IgD-negative memory B cell (primary cell): ENCODE measurements around the gene DPP7. TPM values are rescaled to one million over a fixed set of nuclear protein-coding genes. Genes with fewer than 3 reads are reported as not detected.
A peak's percentile ranks its signal among the peaks of the same experiment; 100 is the strongest.

Experiments used
- H3K27ac Mint-ChIP-seq, 3 donors: one replicate each; pipeline ENCODE4 v1.8.0; 2020 to 2022; ENCODE audit warnings: mild to moderate bottlenecking in 3 of 3, mixed read lengths in 3 of 3, moderate library complexity in 1 of 3
- H3K27me3 Mint-ChIP-seq: one replicate; pipeline ENCODE4 v1.8.0; 2021; ENCODE audit warnings: mixed read lengths
- H3K36me3 Mint-ChIP-seq: one replicate; pipeline ENCODE4 v1.8.0; 2020; ENCODE audit warnings: mild to moderate bottlenecking, mixed read lengths
- H3K4me1 Mint-ChIP-seq, 3 donors: one replicate each; pipeline ENCODE4 v1.8.0; 2020 to 2022; ENCODE audit warnings: mixed read lengths in 3 of 3, mild to moderate bottlenecking in 1 of 3
- H3K4me3 Mint-ChIP-seq, 4 donors: one replicate each; pipeline ENCODE4 v1.8.0; 2020 to 2022; ENCODE audit warnings: mild to moderate bottlenecking in 4 of 4, mixed read lengths in 4 of 4, moderate library complexity in 3 of 4
- H3K9me3 Mint-ChIP-seq, 3 donors: one replicate each; pipeline ENCODE4 v1.8.0; 2020 to 2021; ENCODE audit warnings: mixed read lengths in 3 of 3, mild to moderate bottlenecking in 1 of 3
- polyA plus RNA-seq: library from polyadenylated mRNA; unstranded; fragments of 300-500 nt; fragmentation: Illumina TruSeq; gene quantifications from one replicate; pipeline ENCODE4 v1.2.3, GENCODE V29; 2021

Gene DPP7
- polyA plus RNA-seq, 1 donor from 2014 or later, result 110 TPM

GRCh38 chr9:137152844-137153405 lies 38.4 kb upstream of the DPP7 start:
- Mint-ChIP-seq H3K4me3 (no peak overlapping the region), H3K36me3 (peaks cover under 1% of the 10 kb centered on the region), H3K27ac (no peak overlapping the region), H3K9me3 (no peaks in the 10 kb centered on the region), H3K27me3 (peaks cover 18% of the 10 kb centered on the region), H3K4me1 (peaks cover 0 to 3% (median under 1%) of the 10 kb centered on the region in 3 donors)

GRCh38 chr9:137150617-137151457 lies 36.3 kb upstream of the DPP7 start:
- peak overlapping the region in 1 of 3 donors; percentile 96 for H3K27ac Mint-ChIP-seq
- no peaks in the 10 kb centered on the region for H3K9me3 Mint-ChIP-seq
- no peaks in the 10 kb centered on the region for H3K36me3 Mint-ChIP-seq
- H3K4me3 Mint-ChIP-seq, result peak overlapping the region in 2 of 4 donors; percentile 14 to 65
- H3K27me3 Mint-ChIP-seq, result peaks cover 10% of the 10 kb centered on the region
- no peaks in the 10 kb centered on the region for H3K4me1 Mint-ChIP-seq

- Mint-ChIP-seq H3K4me3 (no peak overlapping the region), H3K36me3 (no peaks in the 10 kb centered on the region), H3K27me3 (peaks cover 7% of the 10 kb centered on the region), H3K9me3 (no peaks in the 10 kb centered on the region), H3K4me1 (no peaks in the 10 kb centered on the region), H3K27ac (peak overlapping the region in 1 of 3 donors; percentile 46)
Measured at GRCh38 chr9:137149942-137150616, 35.5 kb upstream of the DPP7 start.

DNA sequence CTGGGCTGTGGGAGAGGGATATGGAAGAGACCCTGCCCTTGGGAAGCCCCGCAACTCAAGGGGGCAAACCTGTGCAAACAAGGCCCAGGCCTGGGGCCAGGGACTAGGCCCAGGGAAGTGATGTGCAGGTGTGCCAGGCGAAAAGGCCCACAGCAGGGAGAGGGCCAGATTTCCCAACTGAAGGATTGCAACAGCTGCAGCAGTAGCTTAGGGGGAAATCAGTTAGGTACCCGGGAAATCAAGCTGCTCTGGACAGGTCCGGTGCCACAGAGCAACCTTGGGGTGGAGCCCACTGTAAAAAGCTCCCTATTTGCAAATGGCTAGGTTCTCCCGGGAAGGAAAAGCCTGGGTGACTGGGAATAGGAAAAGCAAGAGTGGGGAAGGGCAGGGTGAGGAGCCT lies 34.8 kb upstream of the DPP7 start:
- no peaks in the 10 kb centered on the region for H3K9me3 Mint-ChIP-seq
- H3K27ac Mint-ChIP-seq, result peak overlapping the region in 1 of 3 donors; percentile 35
- peaks cover 7% of the 10 kb centered on the region for H3K27me3 Mint-ChIP-seq
- H3K4me1 Mint-ChIP-seq, result no peaks in the 10 kb centered on the region
- no peaks in the 10 kb centered on the region for H3K36me3 Mint-ChIP-seq
- H3K4me3 Mint-ChIP-seq, result no peak overlapping the region

DNA sequence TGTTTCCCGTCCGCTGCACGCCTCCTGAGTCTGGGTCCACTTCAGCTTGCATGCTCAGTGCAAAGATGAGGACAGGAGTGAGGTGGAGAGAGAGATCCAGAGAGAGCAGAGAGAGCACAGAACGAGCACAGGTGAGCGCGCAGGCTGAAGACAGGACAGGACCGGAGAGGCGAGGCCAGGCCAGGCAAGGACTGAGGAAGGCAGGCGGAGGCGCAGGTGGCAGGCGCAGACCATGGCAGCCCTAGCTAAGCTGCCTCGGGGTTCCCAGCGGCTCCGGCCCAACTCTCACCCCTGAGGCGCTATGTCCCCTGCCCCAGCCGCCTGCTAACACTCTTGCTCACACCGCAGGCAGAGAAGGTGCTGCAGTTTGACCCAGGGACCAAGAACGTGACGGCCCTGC lies 34.1 kb upstream of the DPP7 start:
- Mint-ChIP-seq H3K27me3 (peaks cover 7% of the 10 kb centered on the region), H3K9me3 (no peaks in the 10 kb centered on the region), H3K36me3 (no peaks in the 10 kb centered on the region), H3K4me3 (no peak overlapping the region), H3K27ac (no peak overlapping the region), H3K4me1 (no peaks in the 10 kb centered on the region)

DNA sequence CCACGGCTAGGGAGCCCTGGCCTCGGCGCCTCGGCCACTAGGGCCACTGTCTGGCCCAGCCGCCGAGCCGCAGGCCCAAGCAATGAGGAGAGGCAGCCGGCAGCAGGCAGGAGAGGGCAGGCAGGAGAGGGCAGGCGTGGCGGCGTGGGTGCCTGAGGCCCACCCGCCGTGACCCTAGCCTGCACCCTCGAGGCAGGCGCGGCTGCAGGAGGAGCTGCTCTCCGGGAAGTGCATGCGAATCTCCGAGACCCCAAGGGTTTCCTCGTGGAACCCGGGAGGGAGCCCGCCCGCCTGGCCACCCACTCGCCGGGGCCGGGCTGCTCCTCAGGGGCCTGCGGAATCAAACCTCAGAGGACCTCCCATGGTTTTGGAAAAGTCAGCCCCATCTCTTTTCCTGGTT lies 33.7 kb upstream of the DPP7 start:
- H3K36me3 Mint-ChIP-seq, result no peaks in the 10 kb centered on the region
- H3K27ac Mint-ChIP-seq, result no peak overlapping the region
- no peak overlapping the region for H3K4me3 Mint-ChIP-seq
- H3K4me1 Mint-ChIP-seq, result no peaks in the 10 kb centered on the region
- H3K27me3 Mint-ChIP-seq, result peaks cover 11% of the 10 kb centered on the region
- no peaks in the 10 kb centered on the region for H3K9me3 Mint-ChIP-seq

- H3K4me3 Mint-ChIP-seq, result no peak overlapping the region
- no peaks in the 10 kb centered on the region for H3K4me1 Mint-ChIP-seq
- no peak overlapping the region for H3K27ac Mint-ChIP-seq
- peaks cover 12% of the 10 kb centered on the region for H3K27me3 Mint-ChIP-seq
- no peaks in the 10 kb centered on the region for H3K9me3 Mint-ChIP-seq
- H3K36me3 Mint-ChIP-seq, result no peaks in the 10 kb centered on the region
Measured at GRCh38 chr9:137147793-137148160, 33.2 kb upstream of the DPP7 start.

- Mint-ChIP-seq H3K27ac (peak overlapping the region in 1 of 3 donors; percentile 31), H3K9me3 (no peaks in the 10 kb centered on the region), H3K4me3 (no peak overlapping the region), H3K4me1 (no peaks in the 10 kb centered on the region), H3K27me3 (peaks cover 14% of the 10 kb centered on the region), H3K36me3 (no peaks in the 10 kb centered on the region)
Measured at GRCh38 chr9:137147091-137147792, 32.7 kb upstream of the DPP7 start.

GRCh38 chr9:137146527-137146918 lies 32.0 kb upstream of the DPP7 start:
- Mint-ChIP-seq H3K4me1 (no peaks in the 10 kb centered on the region), H3K9me3 (no peaks in the 10 kb centered on the region)

GRCh38 chr9:137145731-137146526 lies 31.4 kb upstream of the DPP7 start:
- Mint-ChIP-seq H3K27me3 (peaks cover 18% of the 10 kb centered on the region), H3K4me1 (no peaks in the 10 kb centered on the region), H3K4me3 (no peak overlapping the region), H3K9me3 (no peaks in the 10 kb centered on the region), H3K36me3 (no peaks in the 10 kb centered on the region), H3K27ac (no peak overlapping the region)

More at GRCh38 chr9:137146527-137146918, 32.0 kb upstream of the DPP7 start:
- H3K36me3 Mint-ChIP-seq, result no peaks in the 10 kb centered on the region
- H3K4me3 Mint-ChIP-seq, result no peak overlapping the region
- no peak overlapping the region for H3K27ac Mint-ChIP-seq
- peaks cover 16% of the 10 kb centered on the region for H3K27me3 Mint-ChIP-seq

GRCh38 chr9:137143459-137143858 lies 28.9 kb upstream of the DPP7 start:
- peaks cover 0 to 2% (median 2%) of the 10 kb centered on the region in 3 donors for H3K9me3 Mint-ChIP-seq
- peaks cover 28% of the 10 kb centered on the region for H3K27me3 Mint-ChIP-seq
- no peak overlapping the region for H3K27ac Mint-ChIP-seq
- H3K4me3 Mint-ChIP-seq, result no peak overlapping the region
- peaks cover 0 to 1% (median 0%) of the 10 kb centered on the region in 3 donors for H3K4me1 Mint-ChIP-seq
- H3K36me3 Mint-ChIP-seq, result no peaks in the 10 kb centered on the region

GRCh38 chr9:137141976-137142936 lies 27.7 kb upstream of the DPP7 start:
- Mint-ChIP-seq H3K9me3 (peaks cover 0 to 2% (median 2%) of the 10 kb centered on the region in 3 donors), H3K4me3 (no peak overlapping the region), H3K4me1 (peaks cover 0 to 1% (median 0%) of the 10 kb centered on the region in 3 donors), H3K27ac (peak overlapping the region in 1 of 3 donors; percentile 0), H3K36me3 (no peaks in the 10 kb centered on the region), H3K27me3 (peaks cover 27% of the 10 kb centered on the region)

- Mint-ChIP-seq H3K27ac (no peak overlapping the region), H3K27me3 (peaks cover 28% of the 10 kb centered on the region), H3K4me3 (no peak overlapping the region), H3K9me3 (peaks cover 0 to 2% (median 2%) of the 10 kb centered on the region in 3 donors), H3K4me1 (peaks cover 0 to 1% (median 0%) of the 10 kb centered on the region in 3 donors), H3K36me3 (no peaks in the 10 kb centered on the region)
Measured at GRCh38 chr9:137141050-137141810, 26.7 kb upstream of the DPP7 start.
